Measurements from ENCODE around the gene RASA4B.

RASA4B gene

GRCh38 chr7:102451371-102452054 is 66.1 kb downstream of the RASA4B start:
- no peak for DNase-seq

- DNase-seq: no peak
These were observed 67.3 kb downstream of the RASA4B start for GRCh38 chr7:102450242-102450641.

- DNase-seq: no peak
These were observed 68.4 kb downstream of the RASA4B start for GRCh38 chr7:102449136-102449535.

- DNase-seq: no peak
These were observed 70.3 kb downstream of the RASA4B start for GRCh38 chr7:102447311-102447710.

- no peak for DNase-seq
These were observed 71.0 kb downstream of the RASA4B start for GRCh38 chr7:102446387-102447156.

GRCh38 chr7:102445674-102446071 is 71.9 kb downstream of the RASA4B start:
- DNase-seq: no peak

- DNase-seq: no peak
These were observed 72.5 kb downstream of the RASA4B start for GRCh38 chr7:102444961-102445673.

GRCh38 chr7:102439963-102440795 is 77.4 kb downstream of the RASA4B start:
- DNase-seq: no peak

GRCh38 chr7:102436118-102436517 is 81.5 kb downstream of the RASA4B start:
- no peak for DNase-seq

- no peak for DNase-seq
These were observed 83.5 kb downstream of the RASA4B start for GRCh38 chr7:102434039-102434486.

GRCh38 chr7:102433219-102434038 is 84.1 kb downstream of the RASA4B start, which contains the start of gene ORAI2:
Gene ORAI2 (plus strand): TSS chr7:102433575. CDS start chr7:102438957, 5,382 bp downstream.
- no peak for DNase-seq
